DOHH2 (cell line): Measurements from ENCODE around the gene SPSB4.

ENCODE experiments used
- EZH2phosphoT487 ChIP-seq: fragments of 200-600 bp; sonication (generic); IDR thresholded peaks from 2 replicates; pipeline ENCODE4 v1.6.1; 2017; ENCODE audit warnings: borderline replicate concordance, mild to moderate bottlenecking, antibody characterized with exemption, low read length, moderate library complexity, mixed read lengths
- TF ChIP-seq, protein P1 (sequence below): fragments of 200-600 bp; sonication (generic); IDR thresholded peaks from one replicate; pipeline ENCODE4 v1.5.1; 2014; ENCODE audit warnings: antibody characterized with exemption, mild to moderate bottlenecking, low read depth, low read length; ENCODE audit not compliant: poor library complexity, severe bottlenecking

DNA sequence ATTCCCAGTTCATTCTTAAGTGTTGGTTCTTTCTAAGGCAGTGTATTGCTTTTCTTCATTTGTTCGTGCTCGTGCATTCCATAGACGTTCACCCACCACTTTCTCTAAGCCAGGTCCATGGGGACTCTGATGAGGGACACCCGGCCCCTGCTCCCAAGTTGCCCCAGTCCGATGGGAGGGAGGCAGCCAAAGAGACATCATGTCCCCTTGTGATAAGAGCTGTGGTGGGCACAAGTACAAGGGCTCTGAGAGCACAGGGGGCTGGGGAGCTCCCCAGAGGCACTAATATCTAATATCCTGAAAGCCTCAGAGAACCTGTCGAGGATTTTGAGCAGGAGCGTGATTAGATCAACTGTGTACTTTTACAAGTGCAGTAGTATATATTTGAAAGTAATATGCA, 6.3 kb downstream of the SPSB4 start:
- TF ChIP-seq, protein P1, sequence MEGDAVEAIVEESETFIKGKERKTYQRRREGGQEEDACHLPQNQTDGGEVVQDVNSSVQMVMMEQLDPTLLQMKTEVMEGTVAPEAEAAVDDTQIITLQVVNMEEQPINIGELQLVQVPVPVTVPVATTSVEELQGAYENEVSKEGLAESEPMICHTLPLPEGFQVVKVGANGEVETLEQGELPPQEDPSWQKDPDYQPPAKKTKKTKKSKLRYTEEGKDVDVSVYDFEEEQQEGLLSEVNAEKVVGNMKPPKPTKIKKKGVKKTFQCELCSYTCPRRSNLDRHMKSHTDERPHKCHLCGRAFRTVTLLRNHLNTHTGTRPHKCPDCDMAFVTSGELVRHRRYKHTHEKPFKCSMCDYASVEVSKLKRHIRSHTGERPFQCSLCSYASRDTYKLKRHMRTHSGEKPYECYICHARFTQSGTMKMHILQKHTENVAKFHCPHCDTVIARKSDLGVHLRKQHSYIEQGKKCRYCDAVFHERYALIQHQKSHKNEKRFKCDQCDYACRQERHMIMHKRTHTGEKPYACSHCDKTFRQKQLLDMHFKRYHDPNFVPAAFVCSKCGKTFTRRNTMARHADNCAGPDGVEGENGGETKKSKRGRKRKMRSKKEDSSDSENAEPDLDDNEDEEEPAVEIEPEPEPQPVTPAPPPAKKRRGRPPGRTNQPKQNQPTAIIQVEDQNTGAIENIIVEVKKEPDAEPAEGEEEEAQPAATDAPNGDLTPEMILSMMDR, result no peak
- TF ChIP-seq EZH2phosphoT487, result no peak
